Activated T-cell treated with anti-CD3 and anti-CD28 coated beads for 1 hour (primary cell): ENCODE results near the gene ATG7.

Source experiments
- DNase-seq: peaks from one replicate; pipeline ENCODE4 v3.0.0-alpha.2; 2020; ENCODE audit warnings: low read depth

The ATG7 gene

DNA sequence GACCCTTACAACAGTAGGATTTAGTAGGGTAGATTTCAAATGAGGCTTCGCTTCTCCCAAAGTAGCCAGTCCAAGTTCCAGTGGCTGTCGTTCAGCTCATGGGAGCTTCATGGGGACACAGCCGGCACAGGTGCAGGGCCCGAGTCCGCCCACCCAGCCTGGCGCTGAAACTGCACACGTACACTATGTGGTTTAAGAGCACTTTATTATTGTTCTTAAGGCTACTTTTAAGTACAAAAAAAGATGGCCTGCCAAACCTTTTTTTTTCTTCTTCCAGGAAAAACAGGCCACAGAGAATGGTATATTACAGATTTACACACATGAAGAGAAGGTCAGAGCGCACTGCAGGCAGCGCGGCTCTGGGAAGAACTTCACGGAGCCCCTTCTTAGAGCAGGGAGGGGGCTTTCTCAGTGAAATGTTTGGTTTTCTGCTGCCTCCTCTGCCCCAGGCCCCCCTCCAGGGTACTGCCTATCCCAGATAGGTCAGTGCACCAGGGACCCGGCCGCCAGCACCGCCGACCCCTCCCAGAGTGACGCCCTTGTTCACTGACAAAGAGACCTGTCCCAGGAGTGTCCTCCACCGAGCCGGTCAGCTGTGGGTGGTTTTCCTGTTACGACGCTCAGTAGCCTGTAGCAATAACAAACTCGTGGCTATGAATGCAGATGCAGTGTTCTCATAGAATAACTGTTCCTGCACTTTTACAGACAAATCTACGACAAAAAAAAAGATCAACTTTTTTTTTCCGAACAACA, 283.9 kb downstream of the ATG7 start:
- no peak for DNase-seq

DNA sequence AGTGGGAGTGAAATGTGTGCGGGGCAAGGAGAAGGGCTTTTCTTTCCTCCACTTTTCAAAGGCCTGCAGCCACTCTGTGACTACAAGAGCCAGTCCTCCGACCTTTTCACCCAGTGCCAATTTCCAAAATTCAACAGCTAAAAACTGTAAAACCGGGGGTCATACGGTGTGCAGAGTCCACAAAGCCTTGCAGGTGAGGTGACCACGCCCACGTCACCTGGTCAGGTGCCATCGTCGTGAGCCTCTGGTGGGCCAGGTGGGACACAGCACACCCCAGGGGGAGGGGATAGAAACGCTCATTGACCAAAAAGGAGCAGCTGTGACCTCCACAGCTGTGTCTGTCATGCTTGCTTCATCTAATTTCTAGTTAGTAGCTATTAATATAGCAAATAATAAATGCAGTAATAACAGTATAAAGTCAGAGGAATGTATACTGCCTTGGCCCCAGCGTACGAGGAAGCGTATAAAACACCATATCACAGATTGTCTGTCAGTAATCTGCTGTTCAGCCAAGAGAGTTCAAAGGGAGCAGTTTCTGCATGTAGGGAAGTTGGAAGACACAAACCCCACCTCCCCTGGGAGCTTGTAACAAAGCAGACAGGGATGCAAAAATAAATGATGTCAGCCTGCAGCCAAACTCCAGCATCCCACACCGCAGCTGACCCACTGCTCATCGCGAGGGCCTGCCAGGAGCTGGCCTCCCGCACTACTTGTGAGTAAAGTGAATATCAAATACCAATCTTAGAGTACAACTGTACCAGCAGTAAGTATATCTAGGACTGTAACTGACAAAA, 284.9 kb downstream of the ATG7 start:
- no peak for DNase-seq

DNA sequence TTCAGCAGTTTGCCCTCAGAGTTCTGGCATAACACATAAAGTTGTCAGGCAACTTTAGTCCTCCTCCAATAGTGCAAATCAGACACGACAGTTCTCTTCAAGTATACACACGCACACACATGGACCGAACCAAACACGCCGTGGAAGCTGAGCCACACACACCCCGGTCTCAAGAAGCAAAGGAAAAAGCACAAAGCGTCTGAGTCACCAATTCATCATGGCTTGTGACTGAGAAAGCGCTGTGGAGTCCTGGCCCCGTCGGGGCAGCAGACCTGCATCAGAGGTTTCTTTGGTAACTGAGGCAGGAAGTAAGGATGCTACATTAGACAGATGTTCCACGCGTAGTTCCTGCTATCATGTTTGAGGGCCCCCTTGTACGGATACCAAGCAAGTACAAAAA, 285.8 kb downstream of the ATG7 start:
- DNase-seq: no peak

DNA sequence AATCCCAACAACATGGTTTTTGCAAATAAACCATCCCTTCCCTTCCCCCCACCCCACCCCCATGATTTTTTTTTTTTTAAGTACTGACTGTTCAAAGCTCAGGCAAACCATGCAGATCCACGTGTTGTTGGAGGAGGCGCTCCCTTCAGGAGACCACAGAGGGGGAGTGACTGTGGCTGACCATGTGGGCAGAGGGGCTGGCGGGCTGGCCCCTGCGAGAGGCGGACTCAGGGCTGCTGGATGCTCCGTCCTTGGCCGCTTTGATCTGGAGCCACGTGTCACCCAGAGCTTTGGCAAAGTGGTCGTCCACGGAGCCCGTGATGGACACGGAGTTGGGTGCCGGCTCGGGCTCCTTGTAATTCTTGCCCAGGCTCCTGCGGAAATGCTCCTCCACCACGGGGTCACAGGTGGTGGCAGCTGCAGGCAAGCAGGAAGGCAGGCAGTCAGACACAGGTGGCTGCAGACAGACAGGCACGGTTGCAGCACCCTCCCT, 286.3 kb downstream of the ATG7 start:
- no peak for DNase-seq

DNA sequence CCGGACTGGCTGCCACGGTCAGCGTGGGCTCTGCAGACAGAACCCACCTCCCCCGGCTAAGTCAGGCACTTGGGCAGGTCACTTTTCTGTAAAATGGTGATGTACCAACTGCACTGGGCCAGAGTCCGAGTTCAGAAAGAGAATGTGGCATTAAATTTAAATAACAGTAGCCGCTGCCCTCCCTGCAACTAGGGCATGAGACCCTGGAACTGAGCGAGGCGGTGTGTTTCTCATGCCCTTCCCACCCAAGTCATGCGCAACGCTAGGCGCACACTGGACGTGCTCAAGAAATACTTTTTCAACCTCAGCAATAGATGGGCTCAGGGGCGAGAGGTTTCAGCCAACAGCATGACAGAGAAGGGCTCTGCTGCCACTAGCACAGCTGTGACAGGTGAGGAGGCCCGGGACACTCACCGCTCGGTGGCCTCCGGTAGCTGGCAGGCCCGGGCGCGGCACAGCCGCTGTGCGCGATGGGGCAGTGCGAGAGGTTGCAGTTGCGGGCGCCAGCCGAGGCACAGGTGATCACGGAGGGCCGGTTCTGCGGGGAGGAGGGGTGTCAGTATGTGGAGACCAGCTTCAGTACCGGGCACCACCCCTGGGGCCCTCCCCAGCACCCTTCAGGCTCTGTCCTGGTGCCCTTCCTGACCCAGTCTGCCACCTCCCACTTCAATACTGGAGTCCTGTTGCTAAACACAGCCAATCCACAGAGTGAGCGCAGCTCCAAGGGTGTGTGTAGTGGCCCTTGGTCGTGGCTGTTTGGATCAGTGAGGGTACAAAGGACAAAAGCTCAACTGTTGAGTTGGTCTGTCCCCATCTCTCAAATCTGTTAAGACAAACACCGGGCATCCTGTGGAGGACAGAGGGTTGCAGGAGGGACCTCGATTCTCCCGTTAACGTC, 287.0 kb downstream of the ATG7 start:
- DNase-seq: no peak

DNA sequence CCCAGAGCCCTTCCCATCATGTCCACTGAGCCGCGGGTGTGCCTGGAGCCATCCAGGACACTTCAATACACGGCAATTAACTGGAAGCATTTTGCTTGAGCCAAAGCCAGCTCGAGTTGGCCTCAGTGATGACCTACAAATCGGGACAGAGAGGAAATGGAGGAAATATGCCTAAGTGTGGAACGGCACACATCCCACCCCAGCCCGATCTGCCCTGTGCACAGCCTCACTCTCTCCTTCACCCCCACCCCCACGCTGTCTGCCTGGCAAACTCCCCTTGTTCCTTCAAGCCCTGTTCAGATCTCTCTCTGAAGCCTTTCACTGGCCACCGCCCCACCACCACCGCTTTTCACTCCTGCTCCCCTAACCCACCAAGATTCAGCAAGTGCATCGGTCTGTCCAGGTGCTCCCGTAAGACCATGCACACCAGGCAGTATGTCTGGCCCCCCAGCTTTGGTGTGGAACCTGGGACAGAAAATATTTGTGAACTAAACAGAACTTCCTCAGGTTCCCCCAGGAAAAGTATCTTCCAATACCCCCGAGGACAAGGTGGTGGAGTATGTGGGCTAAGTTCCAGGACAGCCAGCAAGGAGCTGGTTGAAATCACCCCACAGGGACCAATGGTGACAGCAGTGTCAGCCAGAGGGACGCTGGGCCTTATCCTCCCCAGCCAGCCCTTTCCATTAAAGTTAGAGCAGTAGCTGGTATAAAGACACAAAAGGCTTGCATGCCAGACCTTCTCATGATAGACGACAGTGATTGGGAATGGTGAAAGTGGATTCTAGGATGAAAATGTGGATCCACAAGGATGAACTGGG, 287.8 kb downstream of the ATG7 start:
- DNase-seq: no peak

DNA sequence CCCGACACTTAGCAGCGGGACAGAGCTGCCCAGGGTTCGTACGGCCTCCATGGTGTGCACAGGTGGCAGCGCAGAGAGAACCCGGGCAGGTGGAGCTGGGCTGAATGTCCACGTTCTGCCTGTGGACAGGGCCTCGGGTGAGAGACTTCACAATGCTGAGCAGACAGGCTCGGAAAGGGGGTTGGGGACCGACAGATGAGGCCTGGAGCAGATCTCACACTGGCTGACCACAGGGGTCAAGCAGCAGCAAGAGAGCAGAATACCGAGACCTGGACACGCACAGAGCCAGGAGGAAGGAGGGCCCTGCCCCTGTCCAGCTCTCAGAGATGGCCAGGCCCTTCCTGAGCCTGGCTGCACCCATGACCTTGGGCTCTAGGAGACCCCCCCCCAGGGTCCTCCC, 288.5 kb downstream of the ATG7 start:
- DNase-seq: no peak

DNA sequence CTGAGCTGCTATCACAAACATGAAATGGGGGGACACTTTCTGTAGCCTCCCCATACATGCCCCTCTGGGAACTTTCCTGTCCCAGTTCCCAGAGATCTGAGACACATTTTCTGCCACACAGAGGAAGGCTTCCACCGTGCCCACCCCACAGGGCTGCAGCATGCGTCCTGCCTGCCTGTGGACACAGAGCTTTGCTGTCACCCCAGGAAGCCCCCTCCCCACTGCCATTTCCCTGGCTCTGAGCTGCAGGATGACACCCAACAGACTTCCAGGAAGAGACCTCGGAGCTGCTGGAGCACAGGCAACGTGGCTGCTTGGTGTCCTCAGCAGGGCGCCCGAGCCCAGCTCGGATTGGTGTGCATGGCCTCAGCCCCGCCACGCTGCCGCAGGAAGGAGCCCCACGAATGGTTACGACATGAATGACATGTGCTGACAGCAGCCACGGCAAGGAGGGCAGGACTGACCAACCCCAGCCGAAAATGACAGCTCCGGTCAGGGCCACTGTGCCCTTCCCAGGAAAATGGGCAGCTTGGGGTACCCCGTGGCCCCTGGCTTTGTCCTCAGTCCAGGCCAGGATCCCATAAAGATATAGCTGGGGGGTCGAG, 290.2 kb downstream of the ATG7 start:
- DNase-seq: no peak

DNA sequence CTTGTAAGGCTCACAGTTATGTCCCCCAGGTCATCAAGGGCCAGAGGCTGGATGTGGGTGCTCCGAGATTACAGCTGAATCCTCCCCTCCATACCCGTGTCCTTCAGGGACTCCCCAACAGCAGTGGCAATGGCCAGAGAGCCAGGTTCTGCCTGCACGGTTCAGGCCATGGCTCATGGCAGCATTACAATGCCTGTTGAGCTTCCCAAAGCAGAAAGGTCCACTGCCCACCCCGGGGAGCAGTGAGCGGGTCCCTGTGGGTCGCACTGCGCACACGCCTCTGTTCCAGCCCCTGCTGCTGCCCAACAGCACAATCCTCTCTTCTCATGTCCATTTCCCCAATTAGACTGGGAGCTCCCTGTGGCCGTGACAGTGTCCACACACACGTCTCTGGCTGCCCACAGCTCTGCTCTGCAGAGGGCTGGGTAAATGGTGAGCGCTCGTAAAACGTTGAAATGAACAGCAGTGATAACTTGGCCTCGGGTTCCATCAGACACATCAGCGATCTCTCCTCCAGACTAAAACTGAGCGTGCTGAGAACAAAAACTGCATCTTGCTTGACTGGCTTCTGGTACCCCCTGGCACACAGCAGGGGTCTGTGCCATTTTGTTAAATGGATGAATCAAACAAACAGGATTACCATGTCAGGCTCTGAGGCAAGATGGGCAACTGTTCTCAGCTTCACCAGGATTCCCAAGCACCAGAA, 291.1 kb downstream of the ATG7 start:
- no peak for DNase-seq

DNA sequence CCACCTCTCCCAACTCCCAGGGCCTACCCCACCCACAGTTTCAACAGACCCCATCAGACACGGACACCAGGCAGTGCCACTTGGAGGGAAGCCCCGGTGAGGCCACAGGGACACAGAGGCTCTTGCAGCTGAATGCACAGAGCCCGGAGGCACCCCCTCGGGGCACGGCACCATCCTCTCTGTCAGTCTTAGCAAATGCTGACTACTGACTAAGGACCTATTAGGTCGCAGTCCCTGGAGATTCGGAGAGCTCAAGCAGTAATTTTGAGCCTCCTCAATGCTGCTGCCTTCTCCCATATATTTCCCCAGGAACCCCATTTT, 291.6 kb downstream of the ATG7 start:
- DNase-seq: no peak

DNA sequence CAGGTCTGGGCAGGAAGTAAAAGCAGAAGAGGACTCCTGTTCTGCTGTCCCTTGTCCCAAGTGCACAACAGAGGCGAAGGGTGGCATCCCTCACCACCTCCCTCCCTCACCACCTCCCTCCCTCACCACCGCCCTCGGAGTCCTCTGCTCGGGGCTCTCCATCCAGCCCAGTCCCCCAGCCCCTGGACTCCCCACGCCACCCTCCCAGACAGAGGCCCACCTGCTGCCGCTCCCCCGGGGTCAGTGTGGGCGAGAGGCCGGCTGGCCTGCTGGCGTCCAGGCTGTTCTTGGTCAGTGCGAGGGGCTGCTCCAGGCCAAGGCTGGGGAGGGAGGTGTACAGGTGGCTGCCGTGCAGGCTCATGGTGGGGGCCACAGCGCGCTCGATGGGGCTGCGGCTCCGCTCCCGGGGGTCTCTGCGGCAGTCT, 292.4 kb downstream of the ATG7 start:
- DNase-seq: no peak

DNA sequence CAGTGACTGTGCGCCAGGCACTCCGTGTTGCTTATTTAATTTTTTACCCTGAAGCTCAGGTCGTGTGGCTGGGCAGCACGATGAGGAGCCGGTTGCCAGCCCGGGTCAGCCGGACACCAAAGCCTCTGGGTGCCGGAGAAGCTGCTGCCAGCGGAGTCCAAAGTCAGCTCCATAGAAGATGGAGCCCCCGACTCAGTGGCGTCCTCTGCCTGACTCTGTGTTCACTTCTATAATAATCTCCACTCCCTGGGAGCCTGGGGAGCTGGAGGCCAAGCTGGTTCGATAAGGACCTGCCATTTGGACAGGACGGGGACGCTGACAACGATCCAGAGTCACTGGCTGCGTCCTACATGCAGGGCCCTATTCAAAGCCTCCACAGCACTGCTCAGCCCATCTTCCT, 292.9 kb downstream of the ATG7 start:
- DNase-seq: no peak

DNA sequence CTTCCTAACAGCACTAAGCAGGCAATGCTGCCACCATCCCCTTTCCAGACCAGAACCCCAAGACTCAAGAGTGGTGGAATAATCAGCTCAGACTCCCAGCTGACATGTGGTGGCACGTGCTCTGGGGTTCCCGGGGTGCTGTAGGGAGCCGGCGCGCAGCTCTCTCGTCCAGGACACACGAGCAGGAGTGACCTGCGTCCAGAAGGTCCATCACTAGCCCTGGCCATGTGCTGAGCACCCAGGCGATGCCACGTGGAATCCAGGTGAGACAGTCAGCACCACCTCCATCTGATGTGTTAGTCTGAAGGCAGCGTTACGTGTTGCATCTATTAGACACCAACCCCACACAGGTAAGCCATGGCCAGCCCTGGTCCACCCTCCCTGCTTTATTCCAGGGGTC, 293.3 kb downstream of the ATG7 start:
- no peak for DNase-seq

DNA sequence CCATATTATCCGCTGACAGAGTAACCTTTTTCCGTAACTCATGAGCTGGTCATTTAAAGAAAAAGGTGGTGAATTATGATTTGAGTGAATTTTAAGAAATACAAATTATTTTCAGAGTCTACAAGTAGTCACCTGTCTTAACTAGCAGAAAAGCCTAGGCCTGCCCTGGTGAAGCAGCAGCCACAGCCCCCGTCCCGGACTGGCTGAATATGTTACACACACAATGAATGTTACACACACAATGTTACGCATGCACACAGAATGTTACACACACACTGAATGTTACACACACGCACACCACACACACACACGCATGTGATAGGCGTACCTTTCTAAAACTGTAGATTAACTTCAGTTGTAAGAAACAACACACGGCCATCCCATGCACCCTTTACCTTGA, 293.7 kb downstream of the ATG7 start:
- no peak for DNase-seq

DNA sequence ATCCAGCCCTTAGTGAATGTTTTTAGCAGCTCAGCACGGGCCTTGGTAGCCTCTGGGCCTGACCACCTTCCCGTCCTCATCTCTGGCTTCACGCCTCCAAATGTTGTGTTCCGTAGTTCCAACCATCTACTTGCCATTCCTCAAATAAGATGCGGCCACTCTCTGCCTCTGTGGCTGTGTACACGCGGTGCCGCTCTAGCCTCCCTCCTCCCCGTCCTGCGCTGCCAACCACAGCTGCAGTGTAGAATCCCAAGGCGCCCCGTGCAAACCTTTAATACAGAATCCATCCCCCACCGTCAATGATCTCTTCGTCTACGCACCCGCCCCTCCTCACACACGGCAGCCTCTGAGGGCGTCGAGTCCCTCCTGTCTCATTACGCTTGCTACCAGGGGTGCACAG, 294.3 kb downstream of the ATG7 start:
- no peak for DNase-seq

DNA sequence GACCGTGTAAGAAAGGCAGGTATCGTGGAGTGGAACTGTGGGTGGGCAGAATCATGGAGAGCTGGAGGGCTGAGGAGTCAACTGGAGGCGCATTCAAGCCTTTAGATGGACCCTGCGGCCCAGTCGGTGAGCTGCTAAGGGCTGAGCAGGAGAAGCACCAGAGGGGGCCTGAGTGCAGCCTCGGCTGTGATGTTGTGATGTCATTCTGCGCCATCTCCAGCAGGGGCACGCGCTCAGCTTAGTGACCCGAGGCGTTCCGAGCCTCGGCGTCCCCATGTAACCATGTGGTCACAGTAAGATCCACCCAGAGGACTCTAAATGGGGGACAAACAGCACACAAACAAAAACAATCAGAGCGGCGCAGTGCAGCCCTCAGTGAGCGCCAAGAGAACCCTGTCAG, 294.7 kb downstream of the ATG7 start:
- DNase-seq: no peak

DNA sequence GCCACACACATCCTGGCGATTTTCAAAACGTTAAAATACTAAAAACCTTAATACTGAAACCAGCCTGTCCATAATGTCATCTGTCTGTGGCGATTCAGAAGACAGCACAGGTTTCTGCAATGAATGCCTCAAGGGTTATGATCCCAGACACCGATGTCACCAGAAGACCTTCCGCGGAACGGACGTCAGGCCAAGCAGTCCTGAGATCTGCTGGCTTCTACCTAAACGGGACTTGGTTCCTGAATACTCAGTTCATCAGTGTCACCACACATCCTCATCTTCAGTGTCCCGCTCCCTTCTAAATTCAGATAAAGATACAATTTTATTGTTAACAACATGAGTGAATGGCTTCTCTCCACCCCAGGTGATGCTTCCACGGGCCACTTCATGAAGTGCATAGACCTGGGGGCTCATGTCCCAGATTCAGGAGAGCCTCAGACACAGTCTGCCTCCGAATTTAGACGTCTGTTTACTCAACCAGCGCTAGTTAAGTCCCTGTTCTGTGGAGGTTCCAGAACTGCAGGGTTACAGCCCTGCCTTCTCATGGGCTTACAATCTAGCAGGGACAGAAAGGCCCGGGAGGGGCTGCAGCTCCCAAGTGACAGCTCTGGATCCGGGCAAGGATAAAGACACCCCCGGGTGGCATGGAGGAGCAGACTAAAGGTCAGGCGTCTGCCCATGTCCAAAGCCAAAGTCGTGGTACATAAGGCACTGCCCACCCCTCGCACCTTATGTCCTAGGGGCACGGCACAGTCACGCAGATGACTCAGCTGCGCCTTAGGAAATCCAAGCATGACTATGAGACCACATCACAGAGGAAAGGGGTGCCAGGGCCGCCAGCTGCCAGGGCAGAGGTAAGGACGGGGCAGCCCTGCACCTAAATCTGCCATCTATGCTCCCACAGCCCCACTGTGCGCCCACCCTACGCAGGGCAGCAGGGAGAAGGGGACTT, 295.6 kb downstream of the ATG7 start:
- DNase-seq: no peak

DNA sequence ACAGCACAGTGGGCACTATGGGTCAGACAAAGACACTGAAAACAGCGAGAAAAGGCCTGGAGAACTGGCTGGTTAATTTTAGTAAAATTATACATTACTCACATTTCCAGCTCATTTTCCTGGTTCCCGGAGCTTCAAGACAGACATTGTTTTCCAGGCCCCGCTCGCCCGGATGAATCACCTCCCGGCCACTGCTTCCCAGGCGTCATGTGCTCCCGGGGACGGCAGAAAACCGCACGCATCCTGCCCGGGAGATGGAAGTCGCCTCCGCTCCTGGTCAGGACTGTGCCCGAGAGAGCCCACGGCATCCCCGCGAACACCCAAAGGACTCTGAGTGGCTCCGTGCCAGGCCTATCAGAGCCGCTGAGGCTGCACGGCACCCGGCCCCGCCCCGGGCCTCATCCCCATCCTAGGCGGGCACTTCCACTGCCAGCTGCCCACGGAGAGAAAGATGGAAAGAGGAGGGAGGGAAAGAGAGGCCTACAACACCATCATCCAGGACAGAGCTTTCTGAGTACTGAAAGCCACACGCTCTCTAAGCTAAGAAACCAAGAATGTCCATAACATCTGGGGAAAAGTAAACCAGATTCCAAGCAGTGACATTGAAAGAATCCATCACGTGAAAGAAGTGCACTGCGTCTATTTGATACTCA, 296.4 kb downstream of the ATG7 start:
- DNase-seq: no peak

DNA sequence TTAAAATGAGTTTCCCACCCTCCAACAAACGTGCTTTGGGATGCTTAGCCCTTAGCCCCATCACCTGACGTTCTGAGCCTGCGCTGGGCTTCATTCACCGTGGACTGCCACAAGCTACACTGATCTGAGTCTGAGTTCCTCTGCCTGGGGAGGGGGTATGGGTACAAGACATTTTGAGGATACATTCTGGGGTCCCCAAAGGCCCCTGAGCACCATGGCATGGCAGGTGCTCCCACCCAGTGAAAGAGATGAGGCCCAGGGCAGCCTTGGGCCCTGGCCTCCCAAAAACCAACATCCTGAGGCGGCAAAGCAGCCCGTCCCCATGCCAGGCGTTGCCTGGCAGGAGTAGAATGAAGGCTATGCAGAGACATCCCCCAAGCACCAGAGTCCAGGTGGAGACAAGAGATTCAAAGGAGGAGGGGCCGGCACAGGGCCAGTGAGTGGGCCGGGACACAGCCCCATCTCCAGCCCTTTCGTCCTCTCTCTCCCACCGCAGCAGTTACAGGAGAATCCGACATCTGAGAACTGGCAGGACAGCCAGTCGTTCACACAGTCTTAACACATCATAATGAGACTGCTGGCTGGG, 297.1 kb downstream of the ATG7 start:
- no peak for DNase-seq
